Stimulated activated naive B cell treated with anti-CD40 and anti-IgM and Interleukin-4, amounts not matched to agents 10 μg/mL and 1 μg/mL and 100 μg/mL, for 72 hours (primary cell): ENCODE results near the gene SLC7A5.
"Not testable (repeated sequence)": the region's sequence is repeated elsewhere in the genome, so short reads cannot be mapped to it uniquely, and the experiment has no call there.

Source experiments
- ATAC-seq, 2 donors: fragments of 150-1000 bp; cut with Tn5 transposase; replicated peaks; 2 replicates each; pipeline ENCODE4 v1.10.0; 2021; ENCODE audit warnings: moderate library complexity in 1 of 2
- DNase-seq: peaks from one replicate; pipeline ENCODE4 v3.0.0; 2021
- H3K27ac Mint-ChIP-seq: one replicate; pipeline ENCODE4 v1.8.0; 2022; ENCODE audit warnings: mild to moderate bottlenecking, mixed read lengths
- H3K27me3 Mint-ChIP-seq, 2 donors: one replicate each; pipeline ENCODE4 v1.8.0; 2022; ENCODE audit warnings: mixed read lengths in 2 of 2
- H3K36me3 Mint-ChIP-seq, 2 donors: one replicate each; pipeline ENCODE4 v1.8.0; 2022; ENCODE audit warnings: mixed read lengths in 2 of 2, mild to moderate bottlenecking in 1 of 2
- H3K4me1 Mint-ChIP-seq, 2 donors: one replicate each; pipeline ENCODE4 v1.8.0; 2022; ENCODE audit warnings: mixed read lengths in 2 of 2, mild to moderate bottlenecking in 1 of 2
- H3K4me3 Mint-ChIP-seq, 2 donors: one replicate each; pipeline ENCODE4 v1.8.0; 2022; ENCODE audit warnings: mild to moderate bottlenecking in 2 of 2, mixed read lengths in 2 of 2, moderate library complexity in 1 of 2
- H3K9me3 Mint-ChIP-seq, 2 donors: one replicate each; pipeline ENCODE4 v1.8.0; 2022; ENCODE audit warnings: mixed read lengths in 2 of 2, mild to moderate bottlenecking in 1 of 2

Gene SLC7A5

DNA sequence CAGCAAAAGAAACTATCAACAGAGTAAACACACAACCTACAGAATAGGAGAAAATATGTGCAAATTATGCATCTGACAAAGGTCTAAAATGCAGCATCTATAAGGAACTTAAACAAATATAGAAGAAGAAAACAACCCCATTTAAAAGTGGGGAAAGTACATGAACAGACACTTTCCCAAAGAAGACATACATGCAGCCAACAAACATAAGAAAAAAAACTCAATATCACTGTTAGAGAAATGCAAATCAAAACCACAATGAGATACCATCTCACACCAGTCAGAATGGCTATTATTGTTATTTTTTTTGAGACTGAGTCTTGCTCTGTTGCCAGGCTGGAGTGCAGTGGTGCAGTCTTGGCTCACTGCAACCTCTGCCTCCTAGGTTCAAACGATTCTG, 57.9 kb downstream of the SLC7A5 start:
- Mint-ChIP-seq H3K4me1 (peaks cover 43 to 57% of the 10 kb centered on the region in 2 donors), H3K4me3 (peak overlapping the region in 1 of 2 donors; percentile 9)
- not testable (repeated sequence) for H3K36me3 Mint-ChIP-seq, H3K27me3 Mint-ChIP-seq, DNase-seq, ATAC-seq, H3K27ac Mint-ChIP-seq, H3K9me3 Mint-ChIP-seq

DNA sequence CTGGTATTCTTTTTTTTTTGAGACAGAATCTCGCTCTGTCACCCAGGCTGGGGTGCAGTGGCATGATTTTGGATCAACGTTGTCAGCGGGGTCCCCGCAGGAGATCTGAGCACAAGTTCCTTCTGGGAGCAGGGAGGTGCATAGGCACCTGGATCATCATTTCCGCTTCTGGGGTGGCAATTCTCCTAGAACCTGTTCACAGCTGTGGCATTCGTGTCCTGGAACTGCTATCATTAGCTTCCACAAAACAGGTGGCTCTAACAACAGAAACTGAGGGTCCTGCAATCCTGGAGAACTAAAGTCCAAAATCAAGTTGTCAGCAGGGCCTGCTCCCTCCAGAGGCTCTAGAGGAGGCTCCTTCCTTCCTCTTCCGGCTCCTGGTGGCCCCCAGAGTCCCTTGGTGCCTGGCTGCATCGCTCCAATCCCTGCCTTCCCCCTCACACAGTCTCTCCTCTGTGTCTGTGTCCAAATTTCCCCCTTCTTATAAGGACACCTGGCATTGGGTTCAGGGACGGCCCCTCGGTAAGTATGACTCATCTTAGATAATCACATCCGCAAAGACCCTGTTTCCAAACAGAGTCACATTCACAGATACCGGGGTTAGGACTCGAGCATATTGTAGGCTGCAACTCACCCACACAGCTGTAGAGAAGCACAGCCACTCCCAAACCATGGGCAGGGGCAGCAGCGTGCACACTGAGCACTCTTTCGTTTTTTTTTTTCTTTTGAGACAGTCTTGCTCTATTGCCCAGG, 60.0 kb downstream of the SLC7A5 start:
- Mint-ChIP-seq H3K9me3 (no peaks in the 10 kb centered on the region), H3K4me3 (peak overlapping the region; percentile 70 to 73), H3K27ac (peak overlapping the region; percentile 98), H3K36me3 (no peaks in the 10 kb centered on the region), H3K4me1 (peaks cover 48 to 66% of the 10 kb centered on the region in 2 donors), H3K27me3 (peaks cover 0 to 3% of the 10 kb centered on the region in 2 donors)
- ATAC-seq (peak; percentile 83), DNase-seq (peak; percentile 82)

DNA sequence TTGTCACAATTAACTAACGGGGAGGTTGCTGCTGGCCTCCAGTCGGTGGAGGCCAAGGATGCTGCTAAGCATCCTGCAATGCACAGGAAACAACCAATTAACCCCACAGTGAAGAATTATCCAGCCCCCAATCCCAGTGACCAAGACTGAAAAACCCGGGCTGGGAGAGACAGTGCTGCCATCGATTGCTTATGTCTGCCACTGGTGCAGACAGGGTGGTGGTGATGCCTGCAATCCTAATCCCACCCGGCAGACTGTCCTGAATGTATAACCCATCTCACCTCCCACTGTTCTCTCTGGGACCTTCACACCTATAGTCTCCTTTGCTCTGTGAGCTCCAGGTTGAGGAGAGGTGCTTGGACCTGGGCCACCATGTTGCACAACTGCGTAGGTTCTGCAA, 61.2 kb downstream of the SLC7A5 start:
- Mint-ChIP-seq H3K27ac (no peak overlapping the region), H3K4me1 (peaks cover 48 to 73% of the 10 kb centered on the region in 2 donors), H3K36me3 (no peaks in the 10 kb centered on the region)

DNA sequence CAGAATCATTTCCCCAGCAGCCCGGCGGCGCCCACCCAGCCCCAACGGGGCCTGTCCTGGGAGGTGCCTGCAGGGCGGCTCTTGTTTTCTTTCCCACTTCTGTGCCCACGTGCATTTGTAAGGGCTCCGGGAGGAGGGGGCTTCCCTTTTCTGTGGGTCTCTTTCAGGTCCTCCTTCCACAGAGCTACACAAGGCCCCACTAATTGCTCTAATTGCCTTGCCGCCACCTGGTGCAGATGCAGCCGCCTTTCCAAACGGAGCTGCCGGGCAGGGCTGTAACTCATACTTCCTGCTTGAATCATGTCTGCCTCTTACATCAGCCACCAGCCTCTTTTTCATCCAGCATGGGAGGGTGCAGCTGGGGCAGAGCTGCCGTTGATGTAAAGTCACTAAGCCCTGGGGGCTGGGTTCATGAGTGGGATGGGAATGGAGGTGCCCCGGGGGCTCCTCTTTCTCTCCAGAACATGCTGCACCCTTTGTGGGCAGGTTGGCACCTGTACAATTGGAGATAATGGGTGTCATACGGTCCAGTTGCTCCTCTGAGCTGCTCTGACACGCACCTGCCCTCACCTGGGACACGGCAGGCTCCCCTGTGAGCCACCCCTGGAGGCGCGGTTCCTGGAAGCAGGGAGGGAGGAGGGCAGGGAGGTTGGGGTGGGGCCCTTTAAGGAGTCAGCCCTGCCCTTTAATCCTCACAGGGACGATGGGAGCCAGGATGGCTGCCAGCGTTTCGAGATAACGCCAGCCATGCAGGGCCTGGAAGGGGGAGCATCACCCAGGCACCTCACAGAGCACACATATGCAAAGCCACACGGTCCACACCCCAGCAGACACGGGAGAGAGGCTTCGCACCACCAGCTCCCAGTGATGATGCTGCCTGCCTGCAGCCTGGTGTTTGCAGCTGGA, 62.4 kb downstream of the SLC7A5 start:
- H3K4me3 Mint-ChIP-seq = peak overlapping the region; percentile 72 to 73
- peaks cover 51 to 73% of the 10 kb centered on the region in 2 donors for H3K4me1 Mint-ChIP-seq

More for the DNA sequence above, 61.2 kb downstream of the SLC7A5 start:
- Mint-ChIP-seq H3K27me3 (peaks cover 0 to 12% of the 10 kb centered on the region in 2 donors), H3K4me3 (no peak overlapping the region), H3K9me3 (no peaks in the 10 kb centered on the region)
- no peak for ATAC-seq
- no peak for DNase-seq

DNA sequence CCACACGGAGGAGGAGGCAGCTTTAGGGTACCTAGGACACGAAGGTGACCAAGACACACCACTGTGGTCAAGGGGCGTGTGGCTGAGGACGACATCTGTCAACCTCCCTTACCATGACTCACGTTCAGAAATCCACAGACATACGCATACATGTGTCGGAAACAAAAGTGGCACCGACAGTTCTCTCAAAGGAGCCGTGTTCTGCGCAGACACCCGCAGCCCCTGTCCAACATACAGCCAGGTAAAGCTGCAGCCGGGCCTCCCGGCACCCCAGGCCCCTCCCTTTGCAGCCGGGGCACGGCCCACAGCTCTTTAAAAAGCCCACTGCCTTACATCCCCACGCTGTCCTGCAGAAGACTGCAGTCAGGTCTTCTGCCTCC, 63.1 kb downstream of the SLC7A5 start:
- no peak for ATAC-seq

More for the DNA sequence above, 62.4 kb downstream of the SLC7A5 start:
- Mint-ChIP-seq H3K36me3 (no peaks in the 10 kb centered on the region), H3K9me3 (no peaks in the 10 kb centered on the region), H3K27ac (peak overlapping the region; percentile 68), H3K27me3 (peaks cover 9 to 16% of the 10 kb centered on the region in 2 donors)
- ATAC-seq = no peak
- peak; percentile 23 for DNase-seq

DNA sequence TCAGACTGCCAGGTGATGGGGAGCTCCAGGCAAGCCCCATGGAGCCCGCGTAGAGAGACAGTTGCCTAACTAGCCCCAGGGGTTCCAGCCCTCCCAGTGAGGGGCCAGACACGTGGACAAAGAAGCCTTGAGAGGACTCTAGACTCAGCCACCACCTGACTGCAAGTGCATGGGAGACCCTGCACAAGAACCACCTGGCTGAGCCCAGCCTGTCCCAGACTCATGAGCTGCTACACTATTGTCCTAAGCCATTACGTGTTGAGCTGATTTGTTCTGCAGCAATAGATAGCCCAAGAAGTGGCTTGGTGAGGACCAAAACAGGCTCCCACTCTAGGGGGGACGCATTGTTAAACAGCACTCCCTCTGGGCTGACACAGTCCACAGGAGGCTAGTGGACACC, 65.9 kb downstream of the SLC7A5 start:
- DNase-seq (no peak), ATAC-seq (no peak)
- Mint-ChIP-seq H3K9me3 (peaks cover 0 to 2% of the 10 kb centered on the region in 2 donors), H3K4me3 (no peak overlapping the region), H3K27ac (no peak overlapping the region), H3K36me3 (no peaks in the 10 kb centered on the region), H3K4me1 (peaks cover 23 to 38% of the 10 kb centered on the region in 2 donors), H3K27me3 (peaks cover 14 to 38% of the 10 kb centered on the region in 2 donors)

More for the DNA sequence above, 63.1 kb downstream of the SLC7A5 start:
- Mint-ChIP-seq H3K9me3 (no peaks in the 10 kb centered on the region), H3K27me3 (peaks cover 9 to 22% of the 10 kb centered on the region in 2 donors), H3K4me1 (peaks cover 47 to 67% of the 10 kb centered on the region in 2 donors), H3K27ac (peak overlapping the region; percentile 75), H3K36me3 (no peaks in the 10 kb centered on the region), H3K4me3 (peak overlapping the region; percentile 72 to 73)
- DNase-seq = no peak

DNA sequence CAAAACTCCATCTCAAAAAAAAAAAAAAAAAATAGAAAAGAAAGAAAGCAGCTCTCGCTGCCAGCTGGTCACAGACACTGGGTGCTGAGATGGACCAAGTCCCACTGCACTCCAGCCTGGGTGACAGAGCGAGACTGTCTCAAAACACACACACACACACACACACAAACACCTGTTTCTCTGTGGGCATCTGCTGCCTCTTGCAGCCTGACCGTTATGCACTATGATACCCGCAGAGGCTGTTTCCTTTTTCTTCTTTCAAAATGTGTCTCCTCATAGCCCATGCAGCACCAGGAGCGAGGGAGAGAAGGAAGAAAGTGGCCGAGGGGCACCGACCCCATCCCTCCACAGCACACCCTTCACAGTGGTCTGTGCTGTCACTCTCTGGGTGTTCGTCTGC, 66.6 kb downstream of the SLC7A5 start:
- DNase-seq (no peak), ATAC-seq (peak in 1 of 2 donors; percentile 51)
- H3K36me3 Mint-ChIP-seq = no peaks in the 10 kb centered on the region
- H3K4me1 Mint-ChIP-seq = peaks cover 20 to 33% of the 10 kb centered on the region in 2 donors
- peak overlapping the region in 1 of 2 donors; percentile 52 for H3K4me3 Mint-ChIP-seq
- peaks cover 0 to 2% of the 10 kb centered on the region in 2 donors for H3K9me3 Mint-ChIP-seq
- H3K27me3 Mint-ChIP-seq = peaks cover 14 to 38% of the 10 kb centered on the region in 2 donors
- H3K27ac Mint-ChIP-seq = no peak overlapping the region

DNA sequence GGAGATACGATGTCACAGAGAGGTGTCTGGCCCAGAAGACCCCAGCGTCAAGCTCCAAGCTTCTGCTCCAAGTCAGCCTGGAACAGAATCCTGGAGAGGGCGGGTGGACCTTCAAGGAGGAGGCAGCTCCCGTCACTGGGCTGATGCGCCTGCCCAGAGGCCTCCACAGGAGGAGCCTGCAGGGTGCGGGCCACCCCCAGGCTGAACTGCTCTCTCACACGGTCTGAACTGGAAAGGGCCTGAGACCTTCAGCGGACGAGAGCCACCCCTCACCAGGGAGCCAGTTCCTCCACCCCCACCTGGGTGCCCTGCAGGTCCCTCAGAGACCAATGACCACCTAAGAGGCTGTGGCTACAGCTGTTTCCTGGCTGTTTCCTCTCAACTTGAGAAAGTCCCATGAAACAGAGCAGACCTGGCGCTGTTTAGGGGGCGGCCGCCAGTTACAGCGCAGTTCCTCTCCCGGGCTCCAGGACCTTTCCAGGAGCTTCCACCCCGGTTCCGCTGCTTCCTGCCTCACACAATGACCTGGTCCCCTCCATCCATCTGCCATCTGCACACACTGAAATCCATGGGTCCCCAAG, 67.5 kb downstream of the SLC7A5 start:
- H3K27ac Mint-ChIP-seq = peak overlapping the region; percentile 48
- H3K4me1 Mint-ChIP-seq = peaks cover 14 to 25% of the 10 kb centered on the region in 2 donors
- H3K9me3 Mint-ChIP-seq = peaks cover 0 to 2% of the 10 kb centered on the region in 2 donors
- no peak overlapping the region for H3K4me3 Mint-ChIP-seq
- H3K36me3 Mint-ChIP-seq = no peaks in the 10 kb centered on the region
- no peak for DNase-seq
- peak in 1 of 2 donors; percentile 17 for ATAC-seq
- peaks cover 14 to 38% of the 10 kb centered on the region in 2 donors for H3K27me3 Mint-ChIP-seq

DNA sequence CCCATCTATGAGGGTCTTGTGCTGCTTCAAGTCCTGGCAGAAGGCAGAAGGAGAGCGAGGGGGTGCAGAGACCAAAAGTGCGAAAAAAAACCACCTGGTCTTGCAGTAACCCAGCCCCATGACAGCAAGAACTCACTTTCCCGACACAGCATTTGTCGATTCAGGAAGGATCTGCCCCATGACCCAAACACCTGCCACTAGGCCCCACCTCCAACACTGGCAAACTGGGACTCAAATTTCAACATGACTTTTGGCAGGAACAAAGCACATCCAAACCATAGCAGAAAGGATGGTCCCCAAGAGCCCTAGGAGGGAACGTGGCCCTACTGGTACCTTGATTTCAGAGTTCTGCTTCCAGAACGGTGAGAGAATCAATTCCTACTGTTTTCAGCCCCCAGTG, 68.8 kb downstream of the SLC7A5 start:
- Mint-ChIP-seq H3K4me3 (no peak overlapping the region), H3K4me1 (peaks cover 6 to 12% of the 10 kb centered on the region in 2 donors)

DNA sequence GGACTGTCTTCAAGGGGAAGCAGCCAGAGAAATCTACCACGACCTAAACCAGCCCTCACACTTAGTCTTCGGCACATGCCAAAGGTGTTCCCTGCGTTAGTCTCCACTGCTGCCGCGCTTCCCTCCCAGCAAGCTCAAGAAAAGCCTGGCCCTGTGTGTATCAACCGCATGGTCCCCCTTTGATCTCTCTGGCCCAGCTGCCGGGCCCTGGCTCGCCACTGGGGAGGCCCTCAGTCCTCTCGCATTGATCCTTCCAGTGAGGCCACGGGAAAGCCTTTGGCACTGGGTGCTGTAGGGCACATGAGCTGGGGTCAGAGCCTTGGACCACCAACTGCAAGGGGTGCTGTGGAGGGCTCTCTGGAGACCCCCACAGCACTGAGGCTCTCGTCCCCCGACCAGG, 74.0 kb downstream of the SLC7A5 start:
- H3K36me3 Mint-ChIP-seq = no peaks in the 10 kb centered on the region
- no peak overlapping the region for H3K27ac Mint-ChIP-seq
- peaks cover 0 to 2% of the 10 kb centered on the region in 2 donors for H3K9me3 Mint-ChIP-seq

More for the DNA sequence above, 68.8 kb downstream of the SLC7A5 start:
- H3K27ac Mint-ChIP-seq = no peak overlapping the region
- ATAC-seq (no peak), DNase-seq (no peak)
- H3K36me3 Mint-ChIP-seq = no peaks in the 10 kb centered on the region
- H3K27me3 Mint-ChIP-seq = peaks cover 14 to 38% of the 10 kb centered on the region in 2 donors
- peaks cover 0 to 2% of the 10 kb centered on the region in 2 donors for H3K9me3 Mint-ChIP-seq

DNA sequence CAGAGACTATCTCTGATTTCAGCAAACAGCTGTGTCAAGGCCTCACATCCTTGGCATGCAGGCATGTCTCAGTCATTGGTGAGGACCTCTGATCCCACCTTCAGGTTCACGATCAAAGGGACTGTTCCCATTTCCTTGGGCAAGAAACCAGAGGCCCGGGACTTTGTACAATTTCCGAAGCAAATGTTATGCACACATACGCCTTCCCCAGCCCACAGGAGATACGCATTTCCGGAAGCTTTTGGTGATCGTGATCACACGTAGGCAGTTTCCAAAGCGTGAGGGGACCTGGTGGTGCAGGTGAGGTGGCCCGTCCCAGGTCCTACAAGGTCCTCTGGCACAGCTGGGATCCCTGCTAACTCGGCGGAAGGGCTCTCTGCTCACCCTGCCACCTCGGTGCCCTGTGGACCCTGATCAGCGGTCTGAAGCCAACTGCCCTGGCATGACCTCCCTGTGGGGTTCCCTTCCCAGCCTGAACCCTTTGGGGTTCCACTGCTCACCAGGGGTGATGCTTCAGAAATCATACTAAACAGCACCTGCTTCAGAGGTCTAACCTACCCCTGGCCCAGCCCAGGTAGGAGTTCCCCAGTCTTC, 74.7 kb downstream of the SLC7A5 start:
- H3K36me3 Mint-ChIP-seq = no peaks in the 10 kb centered on the region
- no peak overlapping the region for H3K4me3 Mint-ChIP-seq
- no peak overlapping the region for H3K27ac Mint-ChIP-seq
- no peak for ATAC-seq
- no peaks in the 10 kb centered on the region for H3K4me1 Mint-ChIP-seq
- H3K9me3 Mint-ChIP-seq = peaks cover 0 to 2% of the 10 kb centered on the region in 2 donors
- DNase-seq = no peak
- H3K27me3 Mint-ChIP-seq = peaks cover 0 to 13% of the 10 kb centered on the region in 2 donors

More for the DNA sequence above, 74.0 kb downstream of the SLC7A5 start:
- no peak for DNase-seq
- peaks cover 0 to 14% of the 10 kb centered on the region in 2 donors for H3K27me3 Mint-ChIP-seq
- no peak for ATAC-seq
- H3K4me3 Mint-ChIP-seq = no peak overlapping the region
- H3K4me1 Mint-ChIP-seq = no peaks in the 10 kb centered on the region

DNA sequence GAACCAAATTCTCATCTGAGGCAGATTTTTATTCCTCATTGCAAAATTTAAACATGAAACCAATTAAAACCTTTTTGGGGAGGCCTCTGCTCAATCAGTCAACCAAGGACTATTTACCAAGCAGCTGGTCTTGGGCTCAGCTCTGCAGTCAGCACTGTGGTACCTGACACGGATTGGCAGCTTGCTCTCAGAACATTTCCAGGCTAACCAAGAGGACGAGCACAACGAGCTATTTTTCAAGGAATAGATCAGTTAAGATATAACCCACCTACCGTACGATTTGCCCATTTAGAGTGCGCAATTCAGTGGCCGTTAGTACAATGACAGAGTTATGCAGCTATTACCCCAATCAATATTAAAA, 77.1 kb downstream of the SLC7A5 start:
- Mint-ChIP-seq H3K4me3 (no peak overlapping the region), H3K4me1 (no peaks in the 10 kb centered on the region), H3K36me3 (no peaks in the 10 kb centered on the region), H3K9me3 (no peaks in the 10 kb centered on the region), H3K27me3 (peaks cover 0 to 7% of the 10 kb centered on the region in 2 donors), H3K27ac (no peak overlapping the region)
- no peak for ATAC-seq
- DNase-seq = no peak

DNA sequence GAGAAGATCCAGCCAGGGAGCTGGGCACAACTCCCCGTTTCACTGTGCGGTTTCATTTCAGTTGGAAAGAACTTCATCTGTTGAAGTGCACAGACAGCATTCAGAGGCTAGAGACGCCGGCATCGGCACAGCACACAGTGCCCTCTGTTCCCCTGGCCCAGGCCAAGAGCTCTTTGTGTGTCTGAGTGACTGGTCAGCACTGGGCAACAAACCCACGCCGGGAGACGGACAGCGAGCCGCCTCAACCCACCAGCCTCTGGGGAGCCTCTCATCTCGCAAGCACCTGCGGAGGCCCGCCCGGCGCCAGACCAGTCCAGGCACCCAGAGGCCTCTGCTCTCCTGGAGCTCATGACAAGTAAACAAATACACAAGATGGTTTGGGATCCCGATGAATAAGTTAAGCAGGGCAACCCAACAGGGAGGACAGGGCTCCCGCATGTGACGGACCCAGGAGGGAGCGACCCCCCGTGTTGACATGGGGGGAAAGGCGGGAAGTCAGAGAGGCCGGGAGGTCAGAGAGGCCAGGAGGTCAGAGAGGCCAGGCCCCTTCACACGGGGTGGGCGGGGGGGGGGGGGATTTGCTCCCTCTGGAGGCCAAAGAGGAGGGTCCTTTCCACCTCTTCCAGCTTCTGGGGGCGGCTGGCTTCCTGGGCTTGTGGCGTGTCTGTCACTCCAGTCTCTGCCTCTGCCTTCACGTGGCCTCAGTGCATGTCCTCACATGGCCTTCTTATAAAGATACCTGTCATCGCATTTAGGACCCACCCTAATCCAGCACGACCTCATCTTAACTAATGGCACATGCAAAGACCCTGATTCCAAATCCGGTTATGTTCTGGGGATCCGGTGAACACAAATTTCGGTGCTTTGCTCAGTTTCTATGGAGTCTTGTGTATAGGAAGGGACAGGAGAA, 77.8 kb downstream of the SLC7A5 start:
- Mint-ChIP-seq H3K9me3 (no peaks in the 10 kb centered on the region), H3K4me3 (no peak overlapping the region), H3K27me3 (peaks cover 0 to 7% of the 10 kb centered on the region in 2 donors), H3K27ac (no peak overlapping the region), H3K4me1 (no peaks in the 10 kb centered on the region), H3K36me3 (no peaks in the 10 kb centered on the region)
- ATAC-seq (no peak), DNase-seq (no peak)
